Raji (cell line): ENCODE data around the gene SERPINH1.

ENCODE experiments used
- POLR2A ChIP-seq: IDR thresholded peaks from 2 replicates; pipeline ENCODE4 v1.6.1; 2011; ENCODE audit warnings: low read depth, low read length, control low read depth; ENCODE audit not compliant: insufficient read depth

SERPINH1 gene

GRCh38 chr11:75541193-75542087 lies 20.6 kb upstream of the SERPINH1 start:
- no peak for TF ChIP-seq POLR2A

GRCh38 chr11:75542088-75542438 lies 20.0 kb upstream of the SERPINH1 start:
- no peak for TF ChIP-seq POLR2A

- no peak for TF ChIP-seq POLR2A
Observed at GRCh38 chr11:75543806-75544205, 18.2 kb upstream of the SERPINH1 start.

- TF ChIP-seq POLR2A, result no peak
Observed at GRCh38 chr11:75547177-75547576, 14.9 kb upstream of the SERPINH1 start.

DNA sequence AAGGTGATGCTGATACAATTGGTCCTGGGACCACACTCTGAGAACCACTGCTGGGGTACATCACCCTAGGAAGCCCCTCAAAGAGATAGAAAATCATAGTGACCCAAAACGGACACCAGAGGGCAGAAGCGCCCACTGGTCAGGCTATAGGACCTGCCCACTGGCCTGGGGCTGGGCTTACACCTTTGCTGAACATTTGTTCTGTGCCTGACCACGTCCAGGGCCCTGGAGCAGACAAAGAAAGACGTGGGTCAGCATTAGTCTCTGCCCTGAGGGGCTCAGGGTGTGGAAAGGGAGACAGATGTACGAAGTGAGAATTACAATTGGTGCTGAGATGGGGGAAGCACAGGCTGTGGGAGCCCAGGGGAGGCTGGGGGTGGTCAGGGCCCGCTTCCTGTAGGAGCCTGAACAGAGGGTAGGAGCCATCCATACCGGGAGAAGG lies 14.4 kb upstream of the SERPINH1 start:
- TF ChIP-seq POLR2A, result no peak

- TF ChIP-seq POLR2A, result no peak
Observed at GRCh38 chr11:75548595-75549272, 13.3 kb upstream of the SERPINH1 start.

GRCh38 chr11:75549370-75549958 lies 12.6 kb upstream of the SERPINH1 start:
- no peak for TF ChIP-seq POLR2A

DNA sequence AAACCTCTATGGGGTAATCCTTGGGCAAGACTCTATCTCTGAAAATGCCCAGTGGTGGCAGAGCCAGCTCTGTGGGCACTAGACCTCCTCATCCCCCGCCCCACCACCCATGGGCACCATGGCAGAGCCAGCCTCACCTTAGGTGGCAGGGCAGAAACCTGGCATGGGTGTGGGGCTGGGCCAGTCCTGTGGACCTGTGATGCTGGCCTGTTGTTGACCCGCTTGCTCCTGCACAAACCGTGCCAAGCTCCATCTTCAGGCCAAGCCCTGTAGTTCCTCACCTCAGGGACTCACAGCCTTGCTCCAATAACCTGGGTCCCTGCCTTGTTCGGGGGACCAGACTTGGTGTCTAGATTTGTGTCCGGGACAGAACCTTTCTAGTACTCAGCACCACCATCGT lies 8.9 kb upstream of the SERPINH1 start:
- no peak for TF ChIP-seq POLR2A

DNA sequence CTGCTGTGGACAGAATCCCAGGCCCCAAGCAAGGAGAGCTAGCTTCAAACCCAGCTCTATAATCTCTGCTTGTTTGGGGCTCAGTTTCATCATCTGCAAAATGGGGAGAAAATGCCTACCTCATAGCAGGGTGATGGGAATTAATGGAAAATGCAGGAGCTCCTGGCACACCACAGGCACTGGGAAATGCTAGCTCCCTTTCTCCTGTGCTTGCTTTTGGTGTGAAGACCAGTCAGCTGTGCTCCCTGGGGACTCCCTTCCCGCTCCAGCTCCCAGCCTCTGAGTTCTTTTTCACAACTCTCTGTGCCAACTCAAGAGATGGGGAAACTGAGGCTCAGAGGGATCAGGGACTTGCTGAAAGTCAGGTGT lies 8.2 kb upstream of the SERPINH1 start:
- TF ChIP-seq POLR2A, result no peak

DNA sequence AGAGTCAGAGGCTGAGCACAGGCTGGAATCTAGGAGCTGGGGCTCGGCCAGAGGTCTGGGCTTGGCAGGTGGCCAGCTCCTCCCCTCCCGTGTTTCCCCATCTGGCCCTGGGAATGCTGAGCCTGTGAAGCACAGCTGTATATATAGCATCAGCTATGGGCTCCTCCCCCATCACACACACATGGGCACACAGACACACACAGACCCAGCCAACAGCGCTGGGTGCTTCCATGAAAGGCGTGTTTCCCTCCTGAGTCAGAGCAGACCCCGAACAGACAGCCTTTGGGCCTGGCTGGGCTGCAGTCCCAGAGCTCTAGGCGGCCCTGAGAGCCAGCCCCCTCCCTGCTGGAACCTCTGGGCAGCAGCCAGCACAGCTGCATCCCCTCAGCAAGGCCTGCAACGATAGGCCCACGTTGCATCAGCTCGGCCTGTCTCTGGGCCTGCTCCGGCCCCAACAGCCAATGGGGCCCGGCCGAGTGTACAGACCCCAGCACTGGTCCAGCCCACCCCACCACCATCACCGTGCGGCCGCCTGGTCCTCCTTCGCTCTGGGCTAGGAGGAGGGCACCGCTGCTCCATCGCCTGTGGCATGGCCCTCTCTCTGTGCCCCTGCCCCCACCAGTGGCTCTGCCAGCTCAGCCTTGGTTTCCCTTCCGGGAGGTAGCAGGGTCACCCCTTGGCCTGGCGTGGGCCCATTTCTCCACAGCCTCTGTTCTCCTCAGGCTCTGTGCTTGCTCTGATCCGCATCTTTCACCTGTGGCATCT lies 7.6 kb upstream of the SERPINH1 start:
- TF ChIP-seq POLR2A, result no peak

GRCh38 chr11:75555079-75555811 lies 6.8 kb upstream of the SERPINH1 start:
- no peak for TF ChIP-seq POLR2A

GRCh38 chr11:75556275-75556674 lies 5.8 kb upstream of the SERPINH1 start:
- TF ChIP-seq POLR2A, result no peak

DNA sequence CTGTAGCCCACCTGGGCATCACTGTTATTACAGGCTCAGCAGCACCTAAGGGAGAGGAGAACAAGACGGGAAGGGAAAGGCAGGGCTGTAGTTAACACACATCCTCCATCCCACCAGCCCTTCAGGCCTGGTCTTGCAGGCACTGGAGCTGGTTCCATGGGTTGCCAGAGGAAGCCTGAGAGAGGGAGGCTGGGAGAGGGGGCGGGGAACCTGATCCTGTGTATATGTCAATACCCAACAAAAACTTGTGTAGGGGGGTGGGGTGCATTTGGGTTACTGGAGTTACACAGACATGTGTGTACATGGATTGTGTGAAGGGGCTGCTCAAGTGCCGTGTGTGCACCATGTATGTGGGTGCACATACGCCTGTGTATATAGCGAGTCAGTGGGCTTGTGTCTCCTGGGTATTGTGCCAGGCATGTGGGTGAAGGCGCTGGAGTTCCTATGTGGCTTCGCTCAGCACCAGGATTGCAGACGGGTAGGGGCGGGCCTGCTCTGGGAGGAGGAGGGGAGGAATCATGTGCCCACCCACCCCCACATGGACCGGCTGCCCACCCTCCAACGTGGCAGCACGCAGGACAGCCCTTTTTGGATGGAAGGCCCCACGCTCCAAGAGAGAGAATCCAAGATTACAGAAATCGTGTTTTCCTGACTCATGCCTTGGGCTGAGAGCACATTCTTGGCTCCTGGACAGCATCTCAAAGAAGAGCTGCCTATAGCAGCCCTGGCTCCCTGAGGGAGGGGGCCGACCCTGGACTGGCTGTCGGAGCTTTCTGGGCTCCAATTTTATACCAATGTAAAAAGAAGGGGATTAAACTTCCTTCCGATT lies 4.2 kb upstream of the SERPINH1 start:
- no peak for TF ChIP-seq POLR2A

- TF ChIP-seq POLR2A, result no peak
Observed at GRCh38 chr11:75558939-75559843, 2.9 kb upstream of the SERPINH1 start.
